ENCODE measurements around the gene CA11.
"Not testable (repeated sequence)": the region's sequence is repeated elsewhere in the genome, so short reads cannot be mapped to it uniquely, and the experiment has no call there.

CA11 gene

GRCh38 chr19:48646001-48646721 lies at the start of gene CA11:
Gene CA11, minus strand, starts transcription at chr19:48646187. Its CDS starts 555 bp downstream, at chr19:48645632.
- peak; percentile 93 for DNase-seq

- DNase-seq: not testable (repeated sequence)
These were observed 47.6 kb upstream of the CA11 start for GRCh38 chr19:48693629-48694028.

GRCh38 chr19:48689449-48689848 lies 43.5 kb upstream of the CA11 start:
- DNase-seq: no peak

GRCh38 chr19:48687776-48688175 lies 41.8 kb upstream of the CA11 start:
- no peak for DNase-seq

GRCh38 chr19:48686637-48687036 lies 40.6 kb upstream of the CA11 start:
- DNase-seq: not testable (repeated sequence)

GRCh38 chr19:48686088-48686487 lies 40.1 kb upstream of the CA11 start:
- DNase-seq: no peak

- DNase-seq: no peak
These were observed 39.6 kb upstream of the CA11 start for GRCh38 chr19:48685583-48685982.

GRCh38 chr19:48683349-48683748 lies 37.4 kb upstream of the CA11 start:
- peak; percentile 24 for DNase-seq

GRCh38 chr19:48681127-48681470 lies 35.1 kb upstream of the CA11 start:
- no peak for DNase-seq

GRCh38 chr19:48680436-48681126 lies 34.6 kb upstream of the CA11 start:
- no peak for DNase-seq

- DNase-seq: not testable (repeated sequence)
These were observed 34.0 kb upstream of the CA11 start for GRCh38 chr19:48680006-48680405.

GRCh38 chr19:48678201-48678600 lies 32.2 kb upstream of the CA11 start:
- DNase-seq: no peak

GRCh38 chr19:48676887-48677286 lies 30.9 kb upstream of the CA11 start:
- no peak for DNase-seq

- no peak for DNase-seq
These were observed 30.5 kb upstream of the CA11 start for GRCh38 chr19:48676487-48676886.

- peak; percentile 80 for DNase-seq
These were observed 29.2 kb upstream of the CA11 start for GRCh38 chr19:48674921-48675824.

- no peak for DNase-seq
These were observed 28.3 kb upstream of the CA11 start for GRCh38 chr19:48674216-48674809.

- no peak for DNase-seq
These were observed 27.6 kb upstream of the CA11 start for GRCh38 chr19:48673436-48674100.

- DNase-seq: no peak
These were observed 27.0 kb upstream of the CA11 start, which contains the start of gene NTN5 for GRCh38 chr19:48672994-48673393. Gene NTN5, minus strand, starts transcription at chr19:48673017. Its CDS starts 2,031 bp downstream, at chr19:48670986.

- DNase-seq: no peak
These were observed 25.5 kb upstream of the CA11 start for GRCh38 chr19:48671446-48671995.

GRCh38 chr19:48670699-48671445 lies 24.9 kb upstream of the CA11 start:
- no peak for DNase-seq

All from activated CD4-positive, alpha-beta T cell treated with anti-CD3 and anti-CD28 coated beads, Interleukin-2, amount 50 U/mL, for 16 hours (primary cell).